ENCODE data around the gene GPR143. TPM values are rescaled to one million over a fixed set of nuclear protein-coding genes. Genes with fewer than 3 reads are reported as not detected.
"Not testable (repeated sequence)": the region's sequence is repeated elsewhere in the genome, so short reads cannot be mapped to it uniquely, and the experiment has no call there.

GPR143 gene
- polyA plus RNA-seq, 2 of the 4 experiments (the other 2 are of a cell fraction) = not detected

DNA sequence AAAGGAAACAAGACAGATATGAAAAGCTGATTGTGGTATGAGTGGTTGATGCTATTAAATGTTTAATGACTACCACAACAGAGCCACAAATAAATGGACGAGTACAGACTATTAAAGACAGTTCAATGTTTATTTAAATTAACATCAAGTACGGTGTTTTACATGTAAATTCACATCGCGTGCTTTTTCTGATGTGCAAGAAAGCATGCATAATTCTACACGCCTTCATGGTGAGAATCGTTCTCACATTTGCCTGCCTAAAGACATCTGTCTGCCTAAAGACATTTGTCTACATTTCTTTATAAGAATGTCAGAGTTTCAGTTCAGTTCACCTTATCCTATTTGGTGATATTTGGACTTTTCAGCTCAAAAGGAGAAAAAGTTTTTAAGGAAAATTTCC, 7.3 kb upstream of the GPR143 start:
- H3K4me3 ChIP-seq = no peak overlapping the region
- no peak for DNase-seq (ENCODE audit: low read depth in 1 of 2, low spot score in 1 of 2)

DNA sequence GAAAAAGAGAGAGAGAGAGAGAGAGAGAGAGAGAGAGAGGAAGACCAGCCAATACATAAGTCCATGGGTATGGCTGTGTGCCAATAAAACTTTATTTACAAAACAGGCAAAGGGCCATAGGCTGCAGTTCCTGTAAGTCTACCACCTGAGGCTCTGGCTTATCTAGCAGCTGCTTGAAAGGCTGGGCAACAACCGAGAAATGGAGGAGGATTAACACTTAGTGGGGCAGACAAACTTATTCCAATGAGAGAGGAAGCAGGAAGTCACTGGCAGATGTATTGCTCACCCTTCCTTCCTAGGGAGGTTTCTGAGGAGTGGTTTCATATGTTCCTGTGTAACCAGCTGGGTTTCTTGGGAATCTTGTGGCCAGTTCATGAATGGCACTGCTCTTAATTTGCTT, 4.7 kb upstream of the GPR143 start:
- POLR2A ChIA-PET = no interaction called here
- Histone ChIP-seq H3K9me3 (no peaks in the 10 kb centered on the region), H3K4me1 (no peaks in the 10 kb centered on the region), H3K27ac (no peak overlapping the region), H3K4me2 (no peak overlapping the region), H3K4me3 (no peak overlapping the region)
- CTCF ChIA-PET = no interaction called here
- ATAC-seq (no peak), FAIRE-seq (no peak), DNase-seq (ENCODE audit: low read depth in 1 of 2, low spot score in 1 of 2) (no peak)
- 0% methylated on average over 1 of the region's 1 CpG for WGBS (ENCODE audit: missing lambda C conversion rate)
- TF ChIP-seq CBX2 (IDR thresholded peaks at IDR 0.05; ENCODE audit: borderline replicate concordance, low read depth) (no peak), CEBPB (IDR thresholded peaks at IDR 0.05) (no peak), MAZ (IDR thresholded peaks at IDR 0.05; ENCODE audit: borderline replicate concordance, low read depth, low read length) (no peak), NFE2L2 (conservative IDR thresholded peaks at IDR 0.05; ENCODE audit: low read length) (no peak), PHF8 (IDR thresholded peaks at IDR 0.05; ENCODE audit: borderline replicate concordance, low read depth) (no peak)
- TF ChIP-seq, protein P1, sequence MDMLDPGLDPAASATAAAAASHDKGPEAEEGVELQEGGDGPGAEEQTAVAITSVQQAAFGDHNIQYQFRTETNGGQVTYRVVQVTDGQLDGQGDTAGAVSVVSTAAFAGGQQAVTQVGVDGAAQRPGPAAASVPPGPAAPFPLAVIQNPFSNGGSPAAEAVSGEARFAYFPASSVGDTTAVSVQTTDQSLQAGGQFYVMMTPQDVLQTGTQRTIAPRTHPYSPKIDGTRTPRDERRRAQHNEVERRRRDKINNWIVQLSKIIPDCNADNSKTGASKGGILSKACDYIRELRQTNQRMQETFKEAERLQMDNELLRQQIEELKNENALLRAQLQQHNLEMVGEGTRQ (IDR thresholded peaks at IDR 0.05) = no peak
- TF ChIP-seq, protein P2, sequence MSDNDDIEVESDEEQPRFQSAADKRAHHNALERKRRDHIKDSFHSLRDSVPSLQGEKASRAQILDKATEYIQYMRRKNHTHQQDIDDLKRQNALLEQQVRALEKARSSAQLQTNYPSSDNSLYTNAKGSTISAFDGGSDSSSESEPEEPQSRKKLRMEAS (IDR thresholded peaks at IDR 0.05) = no peak

More for the DNA sequence above, 7.3 kb upstream of the GPR143 start:
- Histone ChIP-seq H3K4me1 (no peaks in the 10 kb centered on the region), H3K9me3 (no peaks in the 10 kb centered on the region), H3K4me2 (no peak overlapping the region), H3K27ac (no peak overlapping the region)
- FAIRE-seq = no peak
- no peak for ATAC-seq
- 49% methylated on average over 6 of the region's 6 CpGs for WGBS (ENCODE audit: missing lambda C conversion rate)
- ChIA-PET POLR2A (no interaction called here), CTCF (no interaction called here)
- TF ChIP-seq, protein P3, sequence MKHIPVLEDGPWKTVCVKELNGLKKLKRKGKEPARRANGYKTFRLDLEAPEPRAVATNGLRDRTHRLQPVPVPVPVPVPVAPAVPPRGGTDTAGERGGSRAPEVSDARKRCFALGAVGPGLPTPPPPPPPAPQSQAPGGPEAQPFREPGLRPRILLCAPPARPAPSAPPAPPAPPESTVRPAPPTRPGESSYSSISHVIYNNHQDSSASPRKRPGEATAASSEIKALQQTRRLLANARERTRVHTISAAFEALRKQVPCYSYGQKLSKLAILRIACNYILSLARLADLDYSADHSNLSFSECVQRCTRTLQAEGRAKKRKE (CRISPR knock-in tag; IDR thresholded peaks at IDR 0.05; ENCODE audit: low read depth) = no peak
- TF ChIP-seq, protein P4, sequence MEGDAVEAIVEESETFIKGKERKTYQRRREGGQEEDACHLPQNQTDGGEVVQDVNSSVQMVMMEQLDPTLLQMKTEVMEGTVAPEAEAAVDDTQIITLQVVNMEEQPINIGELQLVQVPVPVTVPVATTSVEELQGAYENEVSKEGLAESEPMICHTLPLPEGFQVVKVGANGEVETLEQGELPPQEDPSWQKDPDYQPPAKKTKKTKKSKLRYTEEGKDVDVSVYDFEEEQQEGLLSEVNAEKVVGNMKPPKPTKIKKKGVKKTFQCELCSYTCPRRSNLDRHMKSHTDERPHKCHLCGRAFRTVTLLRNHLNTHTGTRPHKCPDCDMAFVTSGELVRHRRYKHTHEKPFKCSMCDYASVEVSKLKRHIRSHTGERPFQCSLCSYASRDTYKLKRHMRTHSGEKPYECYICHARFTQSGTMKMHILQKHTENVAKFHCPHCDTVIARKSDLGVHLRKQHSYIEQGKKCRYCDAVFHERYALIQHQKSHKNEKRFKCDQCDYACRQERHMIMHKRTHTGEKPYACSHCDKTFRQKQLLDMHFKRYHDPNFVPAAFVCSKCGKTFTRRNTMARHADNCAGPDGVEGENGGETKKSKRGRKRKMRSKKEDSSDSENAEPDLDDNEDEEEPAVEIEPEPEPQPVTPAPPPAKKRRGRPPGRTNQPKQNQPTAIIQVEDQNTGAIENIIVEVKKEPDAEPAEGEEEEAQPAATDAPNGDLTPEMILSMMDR (IDR thresholded peaks at IDR 0.05) = no peak
- TF ChIP-seq, protein P5, sequence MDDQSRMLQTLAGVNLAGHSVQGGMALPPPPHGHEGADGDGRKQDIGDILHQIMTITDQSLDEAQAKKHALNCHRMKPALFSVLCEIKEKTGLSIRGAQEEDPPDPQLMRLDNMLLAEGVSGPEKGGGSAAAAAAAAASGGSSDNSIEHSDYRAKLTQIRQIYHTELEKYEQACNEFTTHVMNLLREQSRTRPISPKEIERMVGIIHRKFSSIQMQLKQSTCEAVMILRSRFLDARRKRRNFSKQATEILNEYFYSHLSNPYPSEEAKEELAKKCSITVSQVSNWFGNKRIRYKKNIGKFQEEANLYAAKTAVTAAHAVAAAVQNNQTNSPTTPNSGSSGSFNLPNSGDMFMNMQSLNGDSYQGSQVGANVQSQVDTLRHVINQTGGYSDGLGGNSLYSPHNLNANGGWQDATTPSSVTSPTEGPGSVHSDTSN (IDR thresholded peaks at IDR 0.05) = no peak
- TF ChIP-seq HDAC2 (IDR thresholded peaks at IDR 0.05) = no peak
- TF ChIP-seq RCOR1 (IDR thresholded peaks at IDR 0.05; ENCODE audit: low read depth, low read length) = no peak
- TF ChIP-seq KDM5A (IDR thresholded peaks at IDR 0.05) = no peak
- TF ChIP-seq HOXB5 (CRISPR knock-in tag; IDR thresholded peaks at IDR 0.05) = no peak
- TF ChIP-seq CBX8 (IDR thresholded peaks at IDR 0.05) = no peak
- no peak for TF ChIP-seq POLR2A (IDR thresholded peaks at IDR 0.05; ENCODE audit: low read length)
- no peak for TF ChIP-seq EHF (CRISPR knock-in tag; IDR thresholded peaks at IDR 0.05)
- no peak for TF ChIP-seq HOXA7 (CRISPR knock-in tag; IDR thresholded peaks at IDR 0.05)
- TF ChIP-seq HEYL (CRISPR knock-in tag; IDR thresholded peaks at IDR 0.05) = no peak
- no peak for TF ChIP-seq FOSL2 (IDR thresholded peaks at IDR 0.05)
- TF ChIP-seq FOSL2 (CRISPR knock-in tag; IDR thresholded peaks at IDR 0.05) = no peak
- TF ChIP-seq JUNB (IDR thresholded peaks at IDR 0.05) = no peak

DNA sequence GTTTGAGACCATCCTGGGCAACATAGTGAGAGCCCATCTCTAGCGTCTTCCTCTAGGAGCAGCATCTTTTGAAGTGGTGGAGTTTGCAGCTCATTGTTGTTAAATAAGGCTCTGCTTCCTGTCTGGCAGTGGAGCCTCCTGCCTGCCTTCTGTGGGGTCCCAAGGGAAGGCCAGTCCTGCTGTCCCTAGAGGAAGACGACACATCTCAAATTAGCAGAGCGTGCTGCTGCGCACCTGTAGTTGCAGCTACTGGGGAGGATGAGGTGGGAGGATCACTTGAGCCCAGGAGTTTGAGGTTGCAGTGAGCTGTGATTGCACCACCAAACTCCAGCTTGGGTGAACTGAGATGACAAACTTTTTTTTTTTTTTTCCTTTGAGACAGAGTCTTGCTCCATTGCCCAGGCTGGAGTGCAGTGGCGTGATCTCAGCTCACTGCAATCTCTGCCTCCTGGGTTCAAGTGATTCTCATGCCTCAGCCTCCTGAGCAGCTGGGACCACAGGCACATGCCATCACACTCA, 2.7 kb upstream of the GPR143 start:
- H3K9me3 ChIP-seq; DNase-seq (ENCODE audit: low read depth in 1 of 2, low spot score in 1 of 2); H3K4me3 ChIP-seq; FAIRE-seq; H3K27ac ChIP-seq; H3K4me1 ChIP-seq; POLR2A ChIA-PET; ATAC-seq; H3K4me2 ChIP-seq: not testable (repeated sequence)
- WGBS (ENCODE audit: missing lambda C conversion rate) = 73% methylated on average over 4 of the region's 5 CpGs
- CTCF ChIA-PET = interaction anchor here (1.0 kb wide), 1 partner anchor 422 kb away, joined by 3 read pairs; no protein-coding TSS in a partner anchor
